HCT116 (cell line): ENCODE measurements around the gene PTX3. TPM values are rescaled to one million over a fixed set of nuclear protein-coding genes. Genes with fewer than 3 reads are reported as not detected.

Experiments
- ATAC-seq: fragments of 200-7000 bp; cut with Tn5 transposase; 2 replicates; pipeline ENCODE4 v1.9.1; 2020; ENCODE audit warnings: mild to moderate bottlenecking, moderate library complexity
- BruUV-seq: library from RNA; stranded (reverse); fragments of 400-500 nt; replicated peaks from 2 replicates; lab custom pipeline; 2021; lab: Mats Ljungman, UMichigan
- CTCF ChIA-PET: fragments of 300-600 bp; sonication (Branson Sonifier 250); formaldehyde crosslinking; loops from one replicate; lab custom pipeline; 2021; ENCODE audit warnings: antibody characterized with exemption; lab: Charles Lee
- POLR2A ChIA-PET: fragments of 300-600, 350-600 bp; sonication (Branson Sonifier 250); formaldehyde crosslinking; loops from one replicate; lab custom pipeline; 2021; ENCODE audit warnings: antibody characterized with exemption; lab: Charles Lee
- RAD21 ChIA-PET, 2 experiments: fragments of 300-600 bp; sonication (Branson Sonifier 250); formaldehyde crosslinking; loops; one replicate each; lab custom pipeline; 2023; ENCODE audit warnings: low total read pairs in 2 of 2; ENCODE audit not compliant: uncharacterized antibody in 2 of 2, unreplicated experiment in 2 of 2, low non-redundant PET in 1 of 2; lab: Charles Lee
- DNase-seq: peaks from one replicate; pipeline ENCODE4 v3.0.0-alpha.2; 2010; ENCODE audit warnings: low read depth, low spot score
- H2AFZ ChIP-seq: fragments of 200-600 bp; shearing (Covaris generic), sonication (generic); 2 replicates; pipeline ENCODE4 v1.6.1; 2017; ENCODE audit warnings: low read depth, mixed run types, mixed read lengths, antibody characterized with exemption, low read length; ENCODE audit not compliant: poor library complexity, severe bottlenecking
- H3K27ac ChIP-seq: 2 replicates; pipeline ENCODE4 v1.5.1; 2012; ENCODE audit warnings: low read depth, low read length
- H3K27me3 ChIP-seq: fragments of 200-600 bp; sonication (generic); 2 replicates; pipeline ENCODE4 v1.6.1; 2016; ENCODE audit warnings: mixed run types, low read length, mixed read lengths; ENCODE audit not compliant: insufficient read depth
- H3K36me3 ChIP-seq, 2 experiments: fragments of 200-500 bp in 1 of 2; fragments of 200-600 bp in 1 of 2; sonication (Bioruptor generic) in 1 of 2; sonication (generic) in 1 of 2; 2 replicates each; pipeline versions ENCODE4 v1.5.1 to v1.6.1; 2014 to 2016; ENCODE audit warnings: low read length in 2 of 2, inconsistent platforms in 1 of 2, mixed read lengths in 1 of 2, mixed run types in 1 of 2; ENCODE audit not compliant: insufficient read depth in 2 of 2, control insufficient read depth in 1 of 2
- H3K4me1 ChIP-seq, 2 experiments: fragments of 200-600 bp in 1 of 2; sonication (generic) in 1 of 2; 2 replicates each; pipeline versions ENCODE4 v1.5.1 to v1.6.1; 2012 to 2017; ENCODE audit warnings: low read length in 2 of 2, inconsistent platforms in 1 of 2, mild to moderate bottlenecking in 1 of 2, mixed read lengths in 1 of 2, mixed run types in 1 of 2, moderate library complexity in 1 of 2; ENCODE audit not compliant: insufficient read depth in 2 of 2, control insufficient read depth in 1 of 2
- H3K4me2 ChIP-seq: fragments of 200-600 bp; sonication (generic); 2 replicates; pipeline ENCODE4 v1.6.1; 2017; ENCODE audit warnings: mixed run types, low read length, mixed read lengths
- H3K4me3 ChIP-seq, 2 experiments: fragments of 200-600 bp in 1 of 2; sonication (generic) in 1 of 2; replicated peaks in 1 of 2; 2 replicates each; pipeline ENCODE4 v1.5.1; 2011 to 2016; ENCODE audit warnings: low read length in 2 of 2, control low read depth in 1 of 2, low read depth in 1 of 2, mild to moderate bottlenecking in 1 of 2, mixed read lengths in 1 of 2, mixed run types in 1 of 2
- H3K79me2 ChIP-seq: fragments of 200-600 bp; sonication (generic); 2 replicates; pipeline ENCODE4 v1.6.1; 2017; ENCODE audit warnings: mild to moderate bottlenecking, mixed run types, low read length, moderate library complexity, mixed read lengths; ENCODE audit not compliant: insufficient read depth
- H3K9ac ChIP-seq: fragments of 200-600 bp; sonication (generic); 2 replicates; pipeline ENCODE4 v1.6.1; 2016; ENCODE audit warnings: low read length, mixed read lengths
- H3K9me2 ChIP-seq: fragments of 200-600 bp; sonication (generic), shearing (Covaris generic); 2 replicates; pipeline ENCODE4 v1.6.1; 2017; ENCODE audit warnings: mixed run types, mild to moderate bottlenecking, moderate library complexity; ENCODE audit not compliant: insufficient read depth
- H3K9me3 ChIP-seq, 2 experiments: fragments of 200-500 bp in 1 of 2; fragments of 200-600 bp in 1 of 2; sonication (Bioruptor generic) in 1 of 2; sonication (generic) in 1 of 2; 2 replicates each; pipeline ENCODE4 v1.6.1; 2014 to 2017; ENCODE audit warnings: low read length in 2 of 2, mixed read lengths in 2 of 2, inconsistent platforms in 1 of 2, low read depth in 1 of 2, mild to moderate bottlenecking in 1 of 2, mixed run types in 1 of 2, moderate library complexity in 1 of 2; ENCODE audit not compliant: control insufficient read depth in 1 of 2, insufficient read depth in 1 of 2
- H4K20me1 ChIP-seq: fragments of 200-600 bp; sonication (generic), shearing (Covaris generic); 2 replicates; pipeline ENCODE4 v1.6.1; 2017; ENCODE audit warnings: mixed run types, mild to moderate bottlenecking, moderate library complexity; ENCODE audit not compliant: insufficient read depth
- CBX3 ChIP-seq: IDR thresholded peaks from 2 replicates; pipeline ENCODE4 v1.6.1; 2012; ENCODE audit warnings: low read depth
- CTCF ChIP-seq, 3 experiments: fragments of 200-600 bp in 1 of 3; sonication (generic) in 1 of 3; IDR thresholded peaks in 2 of 3; conservative IDR thresholded peaks in 1 of 3; 2 replicates each; pipeline ENCODE4 v1.5.1; 2012 to 2017; ENCODE audit warnings: low read depth in 2 of 3, low read length in 2 of 3, antibody characterized with exemption in 1 of 3, borderline replicate concordance in 1 of 3, control low read depth in 1 of 3, mild to moderate bottlenecking in 1 of 3, mixed read lengths in 1 of 3, mixed run types in 1 of 3, moderate library complexity in 1 of 3; ENCODE audit not compliant: insufficient read depth in 1 of 3
- EGR1 ChIP-seq: IDR thresholded peaks from 2 replicates; pipeline ENCODE4 v1.6.1; 2012; ENCODE audit warnings: low read depth
- ELF1 ChIP-seq: IDR thresholded peaks from 2 replicates; pipeline ENCODE4 v1.6.1; 2012; ENCODE audit warnings: low read depth, borderline replicate concordance
- EZH2phosphoT487 ChIP-seq: fragments of 200-600 bp; IDR thresholded peaks from 2 replicates; pipeline ENCODE4 v1.6.1; 2018; ENCODE audit warnings: antibody characterized with exemption, borderline replicate concordance
- JUND ChIP-seq: IDR thresholded peaks from 2 replicates; pipeline ENCODE4 v1.6.1; 2012
- MAX ChIP-seq: IDR thresholded peaks from 2 replicates; pipeline ENCODE4 v1.6.1; 2012
- POLR2AphosphoS5 ChIP-seq: IDR thresholded peaks from 2 replicates; pipeline ENCODE4 v1.6.1; 2011; ENCODE audit warnings: mild to moderate bottlenecking, low read depth, low read length, moderate library complexity
- SIN3A ChIP-seq: IDR thresholded peaks from 2 replicates; pipeline ENCODE4 v1.6.1; 2012; ENCODE audit warnings: low read depth
- SP1 ChIP-seq: IDR thresholded peaks from 2 replicates; pipeline ENCODE4 v1.6.1; 2012; ENCODE audit warnings: low read depth
- TCF7L2 ChIP-seq: IDR thresholded peaks from 2 replicates; pipeline ENCODE4 v1.7.0; 2011; ENCODE audit warnings: borderline replicate concordance, inconsistent platforms; ENCODE audit not compliant: insufficient read depth, insufficient read length; ENCODE audit errors: extremely low read depth
- YY1 ChIP-seq: IDR thresholded peaks from 2 replicates; pipeline ENCODE4 v1.6.1; 2011; ENCODE audit warnings: low read length, low read depth, moderate library complexity, mild to moderate bottlenecking; ENCODE audit not compliant: insufficient replicate concordance; ENCODE audit errors: extremely low read depth
- ZFX ChIP-seq: fragments of 450-650 bp; IDR thresholded peaks from 2 replicates; pipeline ENCODE4 v1.6.1; 2017
- ZNF274 ChIP-seq: fragments of 200-500 bp; sonication (Bioruptor generic); IDR thresholded peaks from 2 replicates; pipeline ENCODE4 v1.6.1; 2014; ENCODE audit warnings: mild to moderate bottlenecking, low read depth, low read length, inconsistent platforms
- intact Hi-C: fragments of 100-400 bp; cut with micrococcal nuclease; formaldehyde crosslinking; loops from 2 replicates; pipeline ENCODE4 v1.10.0; 2022
- total RNA-seq: library from RNA; stranded (reverse); gene quantifications from one replicate; pipeline ENCODE4 v1.2.1, GENCODE V29; 2021; ENCODE audit not compliant: unreplicated experiment
- TF ChIP-seq, protein P1 (sequence below): IDR thresholded peaks from 2 replicates; pipeline ENCODE4 v1.6.1; 2012

The PTX3 gene
- total RNA-seq, 1 experiment from 2014 or later = 0.37 TPM

DNA sequence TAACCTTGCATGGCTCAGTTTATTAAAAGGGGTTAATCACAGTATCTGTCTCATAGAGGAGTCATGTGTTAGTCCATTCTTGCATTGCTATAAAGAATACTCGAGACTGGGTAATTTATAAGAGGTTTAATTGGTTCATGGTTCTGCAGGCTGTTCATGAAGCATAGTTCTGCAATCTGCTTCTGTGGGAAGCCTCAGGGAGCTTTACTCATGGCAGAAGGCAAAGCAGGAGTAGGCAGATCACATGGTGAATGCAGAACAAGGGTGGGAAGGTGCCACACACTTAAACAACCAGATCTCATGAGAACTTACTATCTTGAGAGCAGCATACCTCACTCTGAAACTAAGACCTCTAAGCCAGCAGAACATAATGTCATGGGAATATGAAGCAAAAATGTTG is 42.2 kb upstream of the PTX3 start:
- H3K27ac ChIP-seq = no peak overlapping the region
- no peaks in the 10 kb centered on the region for H3K79me2 ChIP-seq
- no peaks in the 10 kb centered on the region for H3K9me2 ChIP-seq
- intact Hi-C loops = no loop called here
- H2AFZ ChIP-seq = no peak overlapping the region
- H3K36me3 ChIP-seq = no peaks in the 10 kb centered on the region
- H3K4me1 ChIP-seq = no peaks in the 10 kb centered on the region
- no peaks in the 10 kb centered on the region for H3K9me3 ChIP-seq
- DNase-seq (no peak), ATAC-seq (no peak)
- ChIA-PET POLR2A (no interaction called here), CTCF (no interaction called here), RAD21 (no interaction called here)
- H4K20me1 ChIP-seq = no peaks in the 10 kb centered on the region
- TF ChIP-seq YY1 (no peak), SP1 (no peak), CBX3 (no peak), ZNF274 (no peak), POLR2AphosphoS5 (no peak), EGR1 (no peak), EZH2phosphoT487 (no peak), CTCF (IDR thresholded peaks at IDR 0.05 in 2 of 3, conservative IDR thresholded peaks at IDR 0.05 in 1 of 3; ENCODE audit: borderline replicate concordance in 1 of 3, insufficient read depth in 1 of 3, low read depth in 2 of 3, low read length in 2 of 3) (no peak), ELF1 (no peak), JUND (no peak), SIN3A (no peak), ZFX (no peak), MAX (no peak), TCF7L2 (no peak)
- TF ChIP-seq, protein P1, sequence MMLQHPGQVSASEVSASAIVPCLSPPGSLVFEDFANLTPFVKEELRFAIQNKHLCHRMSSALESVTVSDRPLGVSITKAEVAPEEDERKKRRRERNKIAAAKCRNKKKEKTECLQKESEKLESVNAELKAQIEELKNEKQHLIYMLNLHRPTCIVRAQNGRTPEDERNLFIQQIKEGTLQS = no peak
- no TSS peak for BruUV-seq
- no peaks in the 10 kb centered on the region for H3K27me3 ChIP-seq
- H3K9ac ChIP-seq = no peak overlapping the region
- no peak overlapping the region for H3K4me3 ChIP-seq
- no peak overlapping the region for H3K4me2 ChIP-seq
